ENCODE measurements around the gene ADAM12. TPM values are rescaled to one million over a fixed set of nuclear protein-coding genes. Genes with fewer than 3 reads are reported as not detected.

ADAM12 gene
- total RNA-seq, 1 donor from 2014 or later, result 0.98 TPM

DNA sequence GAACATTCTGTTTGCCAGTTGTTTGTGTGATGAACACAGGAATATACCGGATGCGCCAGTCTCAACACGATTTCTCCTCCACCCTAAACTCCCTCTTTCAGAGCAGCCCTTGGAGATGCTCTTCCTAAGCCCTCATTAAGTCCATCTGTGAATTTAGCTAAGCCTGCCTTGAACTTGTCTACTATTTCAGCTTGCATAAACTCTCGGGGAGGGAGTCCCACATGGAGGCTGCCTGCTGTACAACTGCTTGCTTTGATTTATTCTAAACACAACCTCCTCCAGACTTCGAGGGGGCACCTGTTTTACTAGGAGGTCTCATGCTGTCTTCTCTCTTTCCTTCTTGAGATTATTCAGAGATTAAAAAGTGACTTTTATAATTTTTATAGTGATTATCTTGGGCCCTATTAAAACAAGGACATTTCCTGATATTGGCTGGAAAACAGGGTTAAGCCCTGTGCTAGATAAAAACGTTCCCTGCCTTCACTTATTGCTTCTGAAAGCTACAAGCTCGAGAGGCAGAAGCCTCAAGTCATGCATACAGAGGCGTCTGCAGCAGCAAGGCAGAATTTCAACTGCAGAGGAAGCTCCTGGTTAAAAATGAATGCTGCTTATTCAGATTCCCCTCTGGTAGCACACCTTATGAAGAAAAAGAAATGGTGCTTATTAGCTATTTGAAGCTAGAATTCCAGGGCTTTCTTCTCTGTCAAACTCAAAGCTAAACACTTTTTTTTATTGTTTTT is 317.6 kb downstream of the ADAM12 start:
- Histone ChIP-seq H3K9me3 (no peaks in the 10 kb centered on the region), H3K4me1 (no peaks in the 10 kb centered on the region), H3K4me3 (no peak overlapping the region), H3K27ac (no peak overlapping the region), H3K36me3 (no peaks in the 10 kb centered on the region), H3K27me3 (no peaks in the 10 kb centered on the region)
- ATAC-seq, result no peak
- no peak for DNase-seq
- intact Hi-C loops (cut with DNase I), result no loop called here
- TF ChIP-seq CTCF (IDR thresholded peaks at IDR 0.05), result no peak

- Histone ChIP-seq H3K9me3 (no peaks in the 10 kb centered on the region), H3K4me1 (no peaks in the 10 kb centered on the region), H3K36me3 (no peaks in the 10 kb centered on the region), H3K27ac (no peak overlapping the region), H3K27me3 (no peaks in the 10 kb centered on the region), H3K4me3 (no peak overlapping the region)
- ATAC-seq (no peak), DNase-seq (no peak)
- TF ChIP-seq CTCF (IDR thresholded peaks at IDR 0.05), result no peak
- intact Hi-C loops (cut with DNase I), result no loop called here
Observed at GRCh38 chr10:126068322-126068721, 320.0 kb downstream of the ADAM12 start.

GRCh38 chr10:126066456-126066855 is 321.8 kb downstream of the ADAM12 start:
- no peak for ATAC-seq

GRCh38 chr10:126065751-126066377 is 322.4 kb downstream of the ADAM12 start:
- Histone ChIP-seq H3K4me1 (peaks cover 3% of the 10 kb centered on the region), H3K4me3 (no peak overlapping the region), H3K9me3 (no peaks in the 10 kb centered on the region), H3K36me3 (no peaks in the 10 kb centered on the region), H3K27me3 (no peaks in the 10 kb centered on the region), H3K27ac (no peak overlapping the region)
- intact Hi-C loops (cut with DNase I), result no loop called here
- TF ChIP-seq CTCF (IDR thresholded peaks at IDR 0.05), result no peak
- DNase-seq (no peak), ATAC-seq (no peak)

More at GRCh38 chr10:126066456-126066855, 321.8 kb downstream of the ADAM12 start:
- no peaks in the 10 kb centered on the region for H3K36me3 ChIP-seq
- no peaks in the 10 kb centered on the region for H3K9me3 ChIP-seq
- TF ChIP-seq CTCF (IDR thresholded peaks at IDR 0.05), result no peak
- intact Hi-C loops (cut with DNase I), result no loop called here
- peaks cover 3% of the 10 kb centered on the region for H3K4me1 ChIP-seq
- no peak overlapping the region for H3K27ac ChIP-seq
- DNase-seq, result no peak
- no peak overlapping the region for H3K4me3 ChIP-seq
- no peaks in the 10 kb centered on the region for H3K27me3 ChIP-seq

DNA sequence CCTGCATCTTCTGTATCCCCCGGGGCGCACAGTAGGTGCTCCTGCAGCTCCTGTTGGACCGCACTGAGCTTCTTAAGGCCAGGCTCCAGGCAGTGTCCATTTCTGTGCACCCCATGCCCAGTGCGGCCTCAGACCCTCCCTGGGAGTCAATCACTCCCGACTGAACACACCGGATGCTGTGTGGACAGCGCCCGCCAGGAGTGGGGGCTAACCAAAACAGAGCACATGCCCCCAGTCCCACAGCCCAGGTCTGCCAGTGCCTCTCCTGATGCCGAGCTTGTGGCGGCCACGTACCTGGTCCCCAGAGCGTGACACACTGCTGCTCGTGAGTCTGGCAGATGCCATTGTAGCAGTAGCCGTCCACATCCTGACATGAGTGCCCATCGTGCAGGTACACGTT is 323.8 kb downstream of the ADAM12 start:
- intact Hi-C loops (cut with DNase I), result no loop called here
- no peak overlapping the region for H3K27ac ChIP-seq
- ATAC-seq (no peak), DNase-seq (no peak)
- no peak overlapping the region for H3K4me3 ChIP-seq
- H3K27me3 ChIP-seq, result no peaks in the 10 kb centered on the region
- no peaks in the 10 kb centered on the region for H3K36me3 ChIP-seq
- H3K9me3 ChIP-seq, result no peaks in the 10 kb centered on the region
- TF ChIP-seq CTCF (IDR thresholded peaks at IDR 0.05), result no peak
- peaks cover 3% of the 10 kb centered on the region for H3K4me1 ChIP-seq

All from upper lobe of right lung (tissue), 1 donor.